ENCODE results near the gene PATJ. TPM values are rescaled to one million over a fixed set of nuclear protein-coding genes. Genes with fewer than 3 reads are reported as not detected.
"Not testable (repeated sequence)": the region's sequence is repeated elsewhere in the genome, so short reads cannot be mapped to it uniquely, and the experiment has no call there.

The PATJ gene
- polyA plus RNA-seq, 1 experiment: 3.6 TPM

DNA sequence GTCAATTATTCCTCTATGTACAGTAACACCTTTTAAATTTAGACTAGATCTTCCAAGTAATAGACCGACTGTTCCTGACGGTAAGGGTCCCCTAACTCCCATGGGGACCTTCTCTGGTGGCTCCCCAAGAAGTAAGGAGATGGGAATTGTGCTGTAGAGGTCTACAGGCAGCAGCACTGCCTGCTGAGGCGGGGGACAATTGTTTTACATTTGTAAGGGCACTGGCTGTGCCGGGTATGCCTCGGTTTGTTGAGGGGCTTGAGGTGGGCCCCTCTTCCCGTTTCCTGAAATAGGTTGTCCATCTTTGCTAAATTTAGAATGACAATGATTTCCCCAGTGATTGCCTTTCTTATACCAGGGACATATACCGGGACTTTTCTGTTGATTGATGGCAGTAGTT is 439.3 kb downstream of the PATJ start:
- Histone ChIP-seq H3K27ac (ENCODE audit: low read depth, low read length) (no peak overlapping the region), H3K9me3 (ENCODE audit: control insufficient read depth, insufficient read depth, low read length) (no peaks in the 10 kb centered on the region), H3K4me3 (ENCODE audit: low read depth, low read length) (no peak overlapping the region), H3K27me3 (ENCODE audit: control insufficient read depth, insufficient read depth, low read length) (no peaks in the 10 kb centered on the region)
- ChIA-PET CTCF (no interaction called here), POLR2A (no interaction called here)
- DNase-seq (ENCODE audit: low read depth, low spot score): no peak
- TF ChIP-seq, protein P1, sequence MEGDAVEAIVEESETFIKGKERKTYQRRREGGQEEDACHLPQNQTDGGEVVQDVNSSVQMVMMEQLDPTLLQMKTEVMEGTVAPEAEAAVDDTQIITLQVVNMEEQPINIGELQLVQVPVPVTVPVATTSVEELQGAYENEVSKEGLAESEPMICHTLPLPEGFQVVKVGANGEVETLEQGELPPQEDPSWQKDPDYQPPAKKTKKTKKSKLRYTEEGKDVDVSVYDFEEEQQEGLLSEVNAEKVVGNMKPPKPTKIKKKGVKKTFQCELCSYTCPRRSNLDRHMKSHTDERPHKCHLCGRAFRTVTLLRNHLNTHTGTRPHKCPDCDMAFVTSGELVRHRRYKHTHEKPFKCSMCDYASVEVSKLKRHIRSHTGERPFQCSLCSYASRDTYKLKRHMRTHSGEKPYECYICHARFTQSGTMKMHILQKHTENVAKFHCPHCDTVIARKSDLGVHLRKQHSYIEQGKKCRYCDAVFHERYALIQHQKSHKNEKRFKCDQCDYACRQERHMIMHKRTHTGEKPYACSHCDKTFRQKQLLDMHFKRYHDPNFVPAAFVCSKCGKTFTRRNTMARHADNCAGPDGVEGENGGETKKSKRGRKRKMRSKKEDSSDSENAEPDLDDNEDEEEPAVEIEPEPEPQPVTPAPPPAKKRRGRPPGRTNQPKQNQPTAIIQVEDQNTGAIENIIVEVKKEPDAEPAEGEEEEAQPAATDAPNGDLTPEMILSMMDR (IDR thresholded peaks at IDR 0.05; ENCODE audit: low read depth, low read length): no peak

- H3K4me3 ChIP-seq (ENCODE audit: low read depth, low read length); DNase-seq (ENCODE audit: low read depth, low spot score); H3K9me3 ChIP-seq (ENCODE audit: control insufficient read depth, insufficient read depth, low read length); POLR2A ChIA-PET; H3K27me3 ChIP-seq (ENCODE audit: control insufficient read depth, insufficient read depth, low read length); CTCF ChIA-PET; H3K27ac ChIP-seq (ENCODE audit: low read depth, low read length): not testable (repeated sequence)
These were observed 439.9 kb downstream of the PATJ start for GRCh38 chr1:62182157-62182556.

- H3K4me3 ChIP-seq (ENCODE audit: low read depth, low read length): peak overlapping the region; percentile 7; the same call in 1 of the 2 replicates
- H3K27ac ChIP-seq (ENCODE audit: low read depth, low read length); POLR2A ChIA-PET; H3K9me3 ChIP-seq (ENCODE audit: control insufficient read depth, insufficient read depth, low read length); H3K27me3 ChIP-seq (ENCODE audit: control insufficient read depth, insufficient read depth, low read length); DNase-seq (ENCODE audit: low read depth, low spot score): not testable (repeated sequence)
- CTCF ChIA-PET: interaction anchor here (2.4 kb wide), 1 partner anchor 8 kb away, joined by 15 read pairs; no protein-coding TSS in a partner anchor
These were observed 441.1 kb downstream of the PATJ start for GRCh38 chr1:62183164-62184020.

GRCh38 chr1:62184336-62184735 is 442.1 kb downstream of the PATJ start:
- Histone ChIP-seq H3K27ac (ENCODE audit: low read depth, low read length) (no peak overlapping the region), H3K4me3 (ENCODE audit: low read depth, low read length) (no peak overlapping the region), H3K9me3 (ENCODE audit: control insufficient read depth, insufficient read depth, low read length) (peaks cover 7% of the 10 kb centered on the region; the same call in 1 of the 2 replicates), H3K27me3 (ENCODE audit: control insufficient read depth, insufficient read depth, low read length) (no peaks in the 10 kb centered on the region)
- ChIA-PET POLR2A (no interaction called here), CTCF (interaction anchor here (2.4 kb wide), 1 partner anchor 9 kb away, joined by 15 read pairs; no protein-coding TSS in a partner anchor)
- TF ChIP-seq, protein P1 (IDR thresholded peaks at IDR 0.05; ENCODE audit: low read depth, low read length): no peak
- DNase-seq (ENCODE audit: low read depth, low spot score): no peak

- H3K27ac ChIP-seq (ENCODE audit: low read depth, low read length); H3K4me3 ChIP-seq (ENCODE audit: low read depth, low read length); DNase-seq (ENCODE audit: low read depth, low spot score); H3K27me3 ChIP-seq (ENCODE audit: control insufficient read depth, insufficient read depth, low read length); H3K9me3 ChIP-seq (ENCODE audit: control insufficient read depth, insufficient read depth, low read length); POLR2A ChIA-PET: not testable (repeated sequence)
- CTCF ChIA-PET: interaction anchor here (0.7 to 2.4 kb wide), 2 partner anchors 9 to 201 kb away, joined by 4 to 15 read pairs; no protein-coding TSS in a partner anchor
These were observed 443.0 kb downstream of the PATJ start for GRCh38 chr1:62185233-62185632.

DNA sequence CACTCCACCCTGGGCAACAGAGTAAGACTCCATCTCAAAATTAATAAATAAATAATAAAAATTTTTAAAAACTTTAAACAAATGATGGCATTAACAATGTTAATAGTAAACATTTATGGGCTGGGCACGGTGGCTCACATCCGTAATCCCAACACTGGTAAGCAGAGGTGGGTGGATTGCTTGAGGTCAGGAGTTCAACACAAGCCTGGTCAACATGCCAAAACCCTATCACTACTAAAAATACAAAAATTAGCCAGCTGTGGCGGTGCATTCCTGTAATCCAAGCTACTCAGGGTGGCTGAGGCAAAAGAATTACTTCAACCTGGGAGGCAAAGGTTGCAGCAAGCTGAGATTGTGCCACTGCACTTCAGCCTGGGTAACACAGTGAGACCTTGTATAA is 443.4 kb downstream of the PATJ start:
- H3K4me3 ChIP-seq (ENCODE audit: low read depth, low read length): no peak overlapping the region
- peaks cover 7% of the 10 kb centered on the region; the same call in 1 of the 2 replicates for H3K9me3 ChIP-seq (ENCODE audit: control insufficient read depth, insufficient read depth, low read length)
- CTCF ChIA-PET: interaction anchor here (0.9 to 2.4 kb wide), 2 partner anchors 10 kb away, joined by 4 to 15 read pairs; no protein-coding TSS in a partner anchor
- H3K27ac ChIP-seq (ENCODE audit: low read depth, low read length): no peak overlapping the region
- TF ChIP-seq, protein P1 (IDR thresholded peaks at IDR 0.05; ENCODE audit: low read depth, low read length): no peak
- DNase-seq (ENCODE audit: low read depth, low spot score): no peak
- POLR2A ChIA-PET: no interaction called here
- no peaks in the 10 kb centered on the region for H3K27me3 ChIP-seq (ENCODE audit: control insufficient read depth, insufficient read depth, low read length)
